ENCODE results near the gene CDH26. TPM values are rescaled to one million over a fixed set of nuclear protein-coding genes. Genes with fewer than 3 reads are reported as not detected.

Gene CDH26
- total RNA-seq, result 0.29 TPM in 1 of 2 replicates, not detected in the other

DNA sequence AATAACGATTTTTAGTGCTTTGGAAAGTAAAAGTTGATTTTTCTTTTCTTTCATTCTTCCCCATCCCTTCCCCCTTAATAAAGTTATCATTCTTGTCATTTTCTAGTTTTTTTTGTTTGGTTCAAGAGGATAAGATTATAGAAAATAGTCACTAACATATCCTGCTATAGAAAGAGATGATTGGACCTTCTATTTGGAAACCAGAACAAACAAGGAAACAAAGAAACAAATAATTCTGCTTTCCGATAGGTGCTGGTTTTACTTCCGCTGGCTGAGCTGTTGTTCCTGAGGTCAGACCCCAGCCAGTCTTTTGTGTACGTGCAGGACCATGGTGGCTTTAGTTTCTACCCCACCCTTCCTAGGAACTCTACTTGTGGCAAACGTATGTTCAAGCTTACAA, at the start of gene CDH26:
TSS of gene CDH26 (plus strand) at position 301 of the 400 bp plus-strand sequence. CDS start 304 bp downstream, outside the sequence.
- TF ChIP-seq, protein P1, sequence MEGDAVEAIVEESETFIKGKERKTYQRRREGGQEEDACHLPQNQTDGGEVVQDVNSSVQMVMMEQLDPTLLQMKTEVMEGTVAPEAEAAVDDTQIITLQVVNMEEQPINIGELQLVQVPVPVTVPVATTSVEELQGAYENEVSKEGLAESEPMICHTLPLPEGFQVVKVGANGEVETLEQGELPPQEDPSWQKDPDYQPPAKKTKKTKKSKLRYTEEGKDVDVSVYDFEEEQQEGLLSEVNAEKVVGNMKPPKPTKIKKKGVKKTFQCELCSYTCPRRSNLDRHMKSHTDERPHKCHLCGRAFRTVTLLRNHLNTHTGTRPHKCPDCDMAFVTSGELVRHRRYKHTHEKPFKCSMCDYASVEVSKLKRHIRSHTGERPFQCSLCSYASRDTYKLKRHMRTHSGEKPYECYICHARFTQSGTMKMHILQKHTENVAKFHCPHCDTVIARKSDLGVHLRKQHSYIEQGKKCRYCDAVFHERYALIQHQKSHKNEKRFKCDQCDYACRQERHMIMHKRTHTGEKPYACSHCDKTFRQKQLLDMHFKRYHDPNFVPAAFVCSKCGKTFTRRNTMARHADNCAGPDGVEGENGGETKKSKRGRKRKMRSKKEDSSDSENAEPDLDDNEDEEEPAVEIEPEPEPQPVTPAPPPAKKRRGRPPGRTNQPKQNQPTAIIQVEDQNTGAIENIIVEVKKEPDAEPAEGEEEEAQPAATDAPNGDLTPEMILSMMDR (conservative IDR thresholded peaks at IDR 0.05; ENCODE audit: low read depth, low read length), result no peak
- DNase-seq (ENCODE audit: low read depth), result no peak

DNA sequence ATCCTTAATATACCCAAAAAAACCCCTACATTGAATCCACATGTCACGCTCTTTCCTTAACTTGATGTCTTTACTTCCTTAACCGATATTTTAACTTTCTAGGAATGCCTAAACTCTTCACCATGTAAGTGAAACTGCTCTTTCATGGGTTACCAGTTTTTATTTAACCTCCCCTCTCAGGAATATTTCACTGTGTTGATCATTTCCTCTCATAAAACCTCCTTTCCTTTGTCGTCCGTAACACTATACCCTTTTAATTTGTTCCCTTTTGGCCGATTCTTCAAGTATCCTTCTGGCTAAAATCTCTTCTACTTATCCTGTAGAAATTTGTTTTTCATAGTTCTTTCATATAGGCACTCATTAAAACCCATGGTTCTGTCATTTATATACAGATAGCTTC, 49.4 kb upstream of the CDH26 start:
- TF ChIP-seq, protein P1 (conservative IDR thresholded peaks at IDR 0.05; ENCODE audit: low read depth, low read length), result no peak
- no peak overlapping the region for H3K4me3 ChIP-seq (ENCODE audit: low read depth, low read length)
- no peak for DNase-seq (ENCODE audit: low read depth)

More for the DNA sequence above, at the start of gene CDH26:
- H3K4me3 ChIP-seq (ENCODE audit: low read depth, low read length), result no peak within 1 kb of the TSS

DNA sequence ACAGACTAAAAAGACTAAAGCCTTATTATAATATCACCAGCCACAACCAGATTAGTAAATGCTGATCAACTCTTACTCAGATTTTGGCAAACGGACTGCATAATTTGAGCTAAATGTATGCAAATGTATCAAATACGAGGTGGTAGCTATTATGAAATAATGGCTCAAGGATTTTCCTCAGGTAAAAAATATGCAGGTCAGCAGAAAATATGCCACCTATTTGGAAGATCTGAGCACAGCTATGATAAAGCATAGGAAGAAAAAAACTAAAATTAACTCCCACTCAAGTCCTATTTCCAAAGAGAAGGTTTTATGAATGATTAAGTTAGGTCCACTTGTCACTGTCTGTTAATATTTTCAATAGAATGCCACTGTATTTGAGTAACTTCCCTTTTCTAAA, 47.2 kb upstream of the CDH26 start:
- DNase-seq (ENCODE audit: low read depth), result no peak
- TF ChIP-seq, protein P1 (conservative IDR thresholded peaks at IDR 0.05; ENCODE audit: low read depth, low read length), result no peak
- H3K4me3 ChIP-seq (ENCODE audit: low read depth, low read length), result no peak overlapping the region

DNA sequence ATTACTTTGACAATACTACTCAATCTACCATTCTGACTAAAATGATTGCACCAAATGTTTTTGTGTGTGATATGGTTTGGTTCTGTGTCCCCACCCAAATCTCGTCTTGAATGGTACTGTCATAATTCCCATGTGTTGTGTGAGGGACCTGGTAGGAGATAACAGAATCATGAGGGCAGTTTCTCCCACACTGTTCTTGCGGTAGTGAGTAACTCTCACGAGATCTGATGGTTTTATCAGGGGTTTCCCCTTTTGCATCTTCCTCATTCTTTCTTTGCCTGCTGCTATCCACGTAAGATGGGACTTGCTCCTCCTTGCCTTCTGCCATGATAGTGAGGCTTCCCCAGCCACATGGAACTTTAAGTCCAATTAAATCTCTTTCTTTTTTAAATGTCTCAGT, 45.6 kb upstream of the CDH26 start:
- TF ChIP-seq, protein P1 (conservative IDR thresholded peaks at IDR 0.05; ENCODE audit: low read depth, low read length), result no peak
- H3K4me3 ChIP-seq (ENCODE audit: low read depth, low read length), result no peak overlapping the region
- no peak for DNase-seq (ENCODE audit: low read depth)

DNA sequence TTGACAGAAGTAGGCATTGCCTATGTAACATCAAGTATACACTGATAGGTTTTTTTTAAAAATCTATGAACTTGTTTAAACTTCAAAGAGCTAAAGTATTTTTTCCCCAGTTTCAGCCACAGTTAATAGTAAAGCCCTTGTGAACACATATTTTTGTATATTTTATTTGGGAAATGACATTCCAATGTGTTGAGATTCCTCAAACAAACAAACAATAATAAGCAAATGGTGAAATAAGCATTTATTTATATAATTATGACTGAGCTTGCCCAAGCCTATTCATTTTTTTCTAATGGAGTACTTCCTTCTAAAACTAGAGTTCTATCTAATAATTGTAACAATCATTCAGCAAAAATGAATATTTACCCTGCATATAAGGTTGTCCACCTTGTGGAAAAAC, 37.3 kb upstream of the CDH26 start:
- H3K4me3 ChIP-seq (ENCODE audit: low read depth, low read length), result no peak overlapping the region
- DNase-seq (ENCODE audit: low read depth), result no peak
- TF ChIP-seq, protein P1 (conservative IDR thresholded peaks at IDR 0.05; ENCODE audit: low read depth, low read length), result no peak

DNA sequence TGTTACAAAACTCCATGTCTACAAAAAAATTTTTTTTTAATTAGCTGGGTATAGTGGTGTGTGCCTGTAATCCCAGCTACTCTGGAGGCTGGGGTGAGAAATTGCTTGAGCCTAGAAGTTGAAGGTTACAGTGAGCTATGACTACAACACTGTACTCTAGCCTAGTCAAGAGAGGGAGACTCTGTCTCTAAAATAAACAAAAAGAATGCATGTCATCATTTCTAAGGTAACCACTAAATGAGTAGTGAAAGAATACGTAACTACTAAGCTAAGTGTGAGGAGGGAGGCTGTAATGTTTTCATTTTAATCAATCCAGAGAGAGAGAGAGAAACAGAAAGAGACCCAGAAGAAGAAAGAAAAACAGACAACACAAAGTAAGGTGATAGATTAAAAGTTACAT, 34.7 kb upstream of the CDH26 start:
- DNase-seq (ENCODE audit: low read depth), result no peak
- TF ChIP-seq, protein P1 (conservative IDR thresholded peaks at IDR 0.05; ENCODE audit: low read depth, low read length), result no peak
- no peak overlapping the region for H3K4me3 ChIP-seq (ENCODE audit: low read depth, low read length)

DNA sequence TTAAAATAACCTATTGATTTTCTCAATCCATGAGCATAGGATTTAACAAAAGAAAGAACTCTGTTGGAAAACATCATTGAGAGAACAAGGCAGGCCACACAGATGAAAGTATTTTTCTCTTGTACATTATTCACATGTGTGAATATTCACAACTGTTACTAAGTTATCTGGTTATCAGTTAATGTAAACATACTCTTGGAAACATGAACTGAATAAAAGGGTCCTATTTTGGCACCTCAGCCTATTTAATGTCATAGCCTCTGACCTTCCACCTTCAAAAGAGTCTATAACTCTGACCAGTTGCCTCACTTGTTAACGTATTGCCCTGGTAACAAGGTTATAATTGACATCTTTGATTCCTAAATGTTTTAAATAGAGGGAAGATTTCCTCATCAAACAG, 32.9 kb upstream of the CDH26 start:
- no peak overlapping the region for H3K4me3 ChIP-seq (ENCODE audit: low read depth, low read length)
- TF ChIP-seq, protein P1 (conservative IDR thresholded peaks at IDR 0.05; ENCODE audit: low read depth, low read length), result no peak
- DNase-seq (ENCODE audit: low read depth), result no peak
